Measurements from ENCODE around the gene AQP12A.

AQP12A gene

DNA sequence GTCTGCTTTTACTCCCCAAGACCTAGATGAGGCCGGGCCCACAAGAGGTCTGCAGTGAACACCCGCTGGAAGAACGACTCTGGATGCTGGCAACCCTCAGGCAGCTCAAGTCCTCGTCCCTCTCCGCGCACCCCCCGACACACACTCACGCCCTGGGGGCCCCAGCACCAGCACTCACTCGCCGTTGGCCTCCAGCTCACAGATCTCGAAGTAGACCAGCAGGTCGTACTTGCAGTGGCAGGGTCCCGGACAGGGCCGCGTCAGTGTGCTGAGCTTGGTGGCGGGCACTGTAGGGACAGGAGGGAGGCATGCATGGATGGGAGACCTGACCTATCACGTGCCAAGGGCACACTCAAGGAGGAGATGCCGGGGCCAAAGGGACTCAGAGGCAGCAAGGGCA is 49.4 kb downstream of the AQP12A start:
- DNase-seq (ENCODE audit: low read depth in 2 of 2): no peak

GRCh38 chr2:240742602-240743095 is 51.0 kb downstream of the AQP12A start:
- no peak for DNase-seq (ENCODE audit: low read depth in 2 of 2)

GRCh38 chr2:240745456-240745855 is 53.8 kb downstream of the AQP12A start:
- DNase-seq (ENCODE audit: low read depth in 2 of 2): no peak

DNA sequence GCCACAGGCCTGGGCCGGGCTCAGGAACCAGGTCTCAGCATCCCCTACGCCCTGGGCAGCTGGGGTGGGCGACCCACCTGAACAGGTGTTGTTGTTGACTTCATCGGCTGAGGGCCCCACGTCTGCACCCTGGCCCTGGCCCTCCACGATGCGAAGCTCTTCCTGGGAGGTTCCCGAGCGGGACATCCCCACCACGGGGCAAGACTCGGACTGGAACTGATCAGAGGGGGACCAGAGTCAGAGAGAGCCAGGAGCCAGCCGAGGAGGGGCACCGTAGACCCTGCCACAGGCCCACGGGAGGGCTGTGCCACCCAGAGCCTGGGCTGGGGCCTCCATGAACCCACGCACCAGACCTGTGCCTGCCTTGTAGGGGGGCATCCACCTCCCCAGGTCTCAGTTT is 54.3 kb downstream of the AQP12A start:
- DNase-seq (ENCODE audit: low read depth in 2 of 2): no peak

GRCh38 chr2:240746671-240747070 is 55.0 kb downstream of the AQP12A start:
- no peak for DNase-seq (ENCODE audit: low read depth in 2 of 2)

DNA sequence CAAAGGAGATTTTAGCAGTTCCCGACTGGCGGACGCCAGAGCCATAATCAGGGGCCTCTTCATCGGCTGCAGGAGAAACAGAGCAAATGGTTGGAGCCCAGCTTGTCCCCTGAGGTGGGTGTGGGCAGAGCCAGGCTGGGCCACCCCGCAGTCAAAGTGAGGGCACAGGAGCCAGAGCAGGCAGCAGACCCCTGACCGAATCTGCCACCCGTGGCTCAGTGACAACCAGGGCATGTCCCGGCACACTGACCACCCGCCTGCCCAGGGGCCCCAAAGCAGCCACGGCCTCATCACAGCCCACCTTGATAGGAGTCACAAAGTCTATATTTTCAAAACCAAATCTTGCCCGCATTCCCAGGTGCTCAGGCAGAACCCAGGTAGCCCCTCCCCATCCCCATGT is 55.6 kb downstream of the AQP12A start:
- no peak for DNase-seq (ENCODE audit: low read depth in 2 of 2)
